K562 (cell line): Measurements from ENCODE around the gene ABHD16B. TPM values are rescaled to one million over a fixed set of nuclear protein-coding genes. Genes with fewer than 3 reads are reported as not detected.

Experiments used
- CC2D1A ChIP-seq: fragments of 450-650 bp; IDR thresholded peaks from 2 replicates; pipeline ENCODE4 v1.6.1; 2017; ENCODE audit warnings: mild to moderate bottlenecking
- CREM ChIP-seq: IDR thresholded peaks from 2 replicates; pipeline ENCODE4 v1.6.1; 2014; ENCODE audit warnings: antibody characterized with exemption, low read depth
- EHMT2 ChIP-seq: fragments of 450-650 bp; IDR thresholded peaks from 2 replicates; pipeline ENCODE4 v1.6.1; 2018; ENCODE audit warnings: antibody characterized with exemption
- ELF2 ChIP-seq: fragments of 250-450 bp; sonication (Bioruptor Pico); IDR thresholded peaks from 2 replicates; pipeline ENCODE4 v1.5.0; 2021; ENCODE audit warnings: mild to moderate bottlenecking
- ETV1 ChIP-seq: fragments of 450-650 bp; conservative IDR thresholded peaks from 2 replicates; pipeline ENCODE4 v1.6.1; 2016; ENCODE audit warnings: missing genetic modification characterization, control low read depth, low read depth, missing compliant biosample characterization
- KLF16 ChIP-seq: IDR thresholded peaks from 2 replicates; pipeline ENCODE4 v1.6.1; 2016; ENCODE audit warnings: antibody characterized with exemption
- RFX1 ChIP-seq: fragments of 450-650 bp; IDR thresholded peaks from 2 replicates; pipeline ENCODE4 v1.6.1; 2016; ENCODE audit warnings: mild to moderate bottlenecking, moderate library complexity
- STAG1 ChIP-seq: sonication (generic); formaldehyde crosslinking; IDR thresholded peaks from 2 replicates; pipeline ENCODE4 v1.5.0; 2020; ENCODE audit warnings: missing genetic modification reagents, borderline replicate concordance
- polyA plus RNA-seq, 8 experiments: library from polyadenylated mRNA; depleted of rRNA in 4 of 8; stranded (reverse) in 5 of 8; unstranded in 3 of 8; fragments of >200 nt; fragmentation: Nextera tagmentation in 2 of 8; fragmentation: Illumina TruSeq in 1 of 8; extraction: Ambion mirVana in 2 of 8; extraction: Trizol in 1 of 8; gene quantifications; 2 replicates each; pipeline versions ENCODE4 v1.2.1 to v1.2.3, GENCODE V29; 2011 to 2014; ENCODE audit warnings: inconsistent platforms in 1 of 8, missing spikeins in 1 of 8
- total RNA-seq, 7 experiments: library from RNA; depleted of rRNA in 6 of 7; stranded (reverse); fragments of >200 nt in 6 of 7; fragmentation: Illumina TruSeq in 2 of 7; extraction: Trizol in 2 of 7; gene quantifications; 2 replicates each; pipeline versions ENCODE4 v1.2.1 to v1.2.3, GENCODE V29; 2011 to 2021; ENCODE audit warnings: low replicate concordance in 1 of 7
- TF ChIP-seq, protein P1 (sequence below): fragments of 450-650 bp; formaldehyde crosslinking; IDR thresholded peaks from 2 replicates; pipeline ENCODE4 v1.4.0; 2020; ENCODE audit warnings: mild to moderate bottlenecking, moderate library complexity
- TF ChIP-seq, protein P2 (sequence below): sonication (generic); formaldehyde crosslinking; IDR thresholded peaks from 2 replicates; pipeline ENCODE4 v1.8.0; 2022; ENCODE audit warnings: missing genetic modification reagents, mild to moderate bottlenecking, moderate library complexity, borderline replicate concordance
- TF ChIP-seq, protein P3 (sequence below), 3 experiments: fragments of 200-800 bp in 1 of 3; fragments of 250-450 bp in 1 of 3; fragments of 450-650 bp in 1 of 3; sonication (Bioruptor Pico) in 1 of 3; sonication (Bioruptor generic) in 1 of 3; formaldehyde crosslinking in 1 of 3; IDR thresholded peaks; 2 replicates each; pipeline versions ENCODE4 v1.6.1 to v1.8.0; 2016 to 2022; ENCODE audit warnings: mild to moderate bottlenecking in 2 of 3, missing genetic modification characterization in 2 of 3, missing compliant biosample characterization in 1 of 3, moderate library complexity in 1 of 3
- TF ChIP-seq, protein P4 (sequence below): fragments of 250-450 bp; sonication (Bioruptor Pico); IDR thresholded peaks from 2 replicates; pipeline ENCODE4 v1.4.0; 2020; ENCODE audit warnings: borderline replicate concordance
- TF ChIP-seq, protein P5 (sequence below): fragments of 250-450 bp; sonication (Bioruptor Pico); IDR thresholded peaks from 2 replicates; pipeline ENCODE4 v1.8.0; 2022; ENCODE audit warnings: moderate library complexity, mild to moderate bottlenecking, inconsistent platforms

Gene ABHD16B
- total and polyA plus RNA-seq, 9 of the 15 experiments (the other 6 are each of a cell fraction or from before 2014, with no cell fraction given), result not detected

DNA sequence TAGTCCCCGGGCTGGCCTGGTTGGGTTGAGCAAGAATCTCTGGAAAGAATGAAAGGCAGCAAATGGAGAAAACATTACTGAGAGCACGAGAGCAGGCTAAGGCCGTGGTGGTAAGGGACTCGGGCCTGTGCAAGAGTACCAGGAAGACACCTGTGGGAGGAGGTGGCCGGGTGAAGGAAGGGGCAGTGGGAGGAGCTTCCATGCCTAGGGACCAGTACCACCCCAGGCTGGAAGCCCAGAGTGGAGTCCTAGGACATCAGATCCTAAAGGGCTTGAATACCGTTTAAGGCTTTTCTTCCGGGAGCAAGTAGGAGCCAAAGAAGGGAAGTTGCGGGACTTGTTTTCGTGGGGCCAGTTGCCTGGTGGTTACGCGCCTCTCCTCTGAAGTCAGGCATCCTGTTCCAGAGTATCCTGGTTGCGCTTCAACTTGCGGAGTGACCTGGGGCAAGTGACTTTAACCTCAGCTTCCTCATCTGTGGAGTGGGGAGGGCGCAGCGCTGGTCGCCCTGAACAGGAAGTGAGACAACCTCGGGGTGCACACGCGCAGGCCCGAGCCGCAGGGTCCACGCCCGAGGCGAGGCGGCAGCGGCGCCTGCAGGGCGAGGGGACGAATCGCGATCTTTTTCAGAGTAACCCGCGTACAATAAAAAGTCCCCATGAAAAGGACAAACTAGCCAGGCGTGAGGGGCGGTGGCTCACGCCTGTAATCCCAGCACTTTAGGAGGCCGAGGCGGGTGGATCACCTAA is 2.7 kb downstream of the ABHD16B start (continued):
- peak; percentile 80; the same call in 1 of the 2 replicates for TF ChIP-seq STAG1 (CRISPR knock-in tag)
- TF ChIP-seq, protein P1, sequence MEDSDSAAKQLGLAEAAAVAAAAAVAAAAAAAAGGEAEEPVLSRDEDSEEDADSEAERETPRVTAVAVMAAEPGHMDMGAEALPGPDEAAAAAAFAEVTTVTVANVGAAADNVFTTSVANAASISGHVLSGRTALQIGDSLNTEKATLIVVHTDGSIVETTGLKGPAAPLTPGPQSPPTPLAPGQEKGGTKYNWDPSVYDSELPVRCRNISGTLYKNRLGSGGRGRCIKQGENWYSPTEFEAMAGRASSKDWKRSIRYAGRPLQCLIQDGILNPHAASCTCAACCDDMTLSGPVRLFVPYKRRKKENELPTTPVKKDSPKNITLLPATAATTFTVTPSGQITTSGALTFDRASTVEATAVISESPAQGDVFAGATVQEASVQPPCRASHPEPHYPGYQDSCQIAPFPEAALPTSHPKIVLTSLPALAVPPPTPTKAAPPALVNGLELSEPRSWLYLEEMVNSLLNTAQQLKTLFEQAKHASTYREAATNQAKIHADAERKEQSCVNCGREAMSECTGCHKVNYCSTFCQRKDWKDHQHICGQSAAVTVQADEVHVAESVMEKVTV (CRISPR knock-in tag), result peak; percentile 97
- TF ChIP-seq, protein P2, sequence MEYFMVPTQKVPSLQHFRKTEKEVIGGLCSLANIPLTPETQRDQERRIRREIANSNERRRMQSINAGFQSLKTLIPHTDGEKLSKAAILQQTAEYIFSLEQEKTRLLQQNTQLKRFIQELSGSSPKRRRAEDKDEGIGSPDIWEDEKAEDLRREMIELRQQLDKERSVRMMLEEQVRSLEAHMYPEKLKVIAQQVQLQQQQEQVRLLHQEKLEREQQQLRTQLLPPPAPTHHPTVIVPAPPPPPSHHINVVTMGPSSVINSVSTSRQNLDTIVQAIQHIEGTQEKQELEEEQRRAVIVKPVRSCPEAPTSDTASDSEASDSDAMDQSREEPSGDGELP (CRISPR knock-in tag), result peak; percentile 76; the same call in 1 of the 2 replicates
- TF ChIP-seq, protein P3, sequence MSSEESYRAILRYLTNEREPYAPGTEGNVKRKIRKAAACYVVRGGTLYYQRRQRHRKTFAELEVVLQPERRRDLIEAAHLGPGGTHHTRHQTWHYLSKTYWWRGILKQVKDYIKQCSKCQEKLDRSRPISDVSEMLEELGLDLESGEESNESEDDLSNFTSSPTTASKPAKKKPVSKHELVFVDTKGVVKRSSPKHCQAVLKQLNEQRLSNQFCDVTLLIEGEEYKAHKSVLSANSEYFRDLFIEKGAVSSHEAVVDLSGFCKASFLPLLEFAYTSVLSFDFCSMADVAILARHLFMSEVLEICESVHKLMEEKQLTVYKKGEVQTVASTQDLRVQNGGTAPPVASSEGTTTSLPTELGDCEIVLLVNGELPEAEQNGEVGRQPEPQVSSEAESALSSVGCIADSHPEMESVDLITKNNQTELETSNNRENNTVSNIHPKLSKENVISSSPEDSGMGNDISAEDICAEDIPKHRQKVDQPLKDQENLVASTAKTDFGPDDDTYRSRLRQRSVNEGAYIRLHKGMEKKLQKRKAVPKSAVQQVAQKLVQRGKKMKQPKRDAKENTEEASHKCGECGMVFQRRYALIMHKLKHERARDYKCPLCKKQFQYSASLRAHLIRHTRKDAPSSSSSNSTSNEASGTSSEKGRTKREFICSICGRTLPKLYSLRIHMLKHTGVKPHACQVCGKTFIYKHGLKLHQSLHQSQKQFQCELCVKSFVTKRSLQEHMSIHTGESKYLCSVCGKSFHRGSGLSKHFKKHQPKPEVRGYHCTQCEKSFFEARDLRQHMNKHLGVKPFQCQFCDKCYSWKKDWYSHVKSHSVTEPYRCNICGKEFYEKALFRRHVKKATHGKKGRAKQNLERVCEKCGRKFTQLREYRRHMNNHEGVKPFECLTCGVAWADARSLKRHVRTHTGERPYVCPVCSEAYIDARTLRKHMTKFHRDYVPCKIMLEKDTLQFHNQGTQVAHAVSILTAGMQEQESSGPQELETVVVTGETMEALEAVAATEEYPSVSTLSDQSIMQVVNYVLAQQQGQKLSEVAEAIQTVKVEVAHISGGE (CRISPR knock-in tag; IDR thresholded peaks at IDR 0.05), result peak in 1 of 3 experiments; percentile 35; a peak in 1 of 6 replicates
- TF ChIP-seq, protein P4, sequence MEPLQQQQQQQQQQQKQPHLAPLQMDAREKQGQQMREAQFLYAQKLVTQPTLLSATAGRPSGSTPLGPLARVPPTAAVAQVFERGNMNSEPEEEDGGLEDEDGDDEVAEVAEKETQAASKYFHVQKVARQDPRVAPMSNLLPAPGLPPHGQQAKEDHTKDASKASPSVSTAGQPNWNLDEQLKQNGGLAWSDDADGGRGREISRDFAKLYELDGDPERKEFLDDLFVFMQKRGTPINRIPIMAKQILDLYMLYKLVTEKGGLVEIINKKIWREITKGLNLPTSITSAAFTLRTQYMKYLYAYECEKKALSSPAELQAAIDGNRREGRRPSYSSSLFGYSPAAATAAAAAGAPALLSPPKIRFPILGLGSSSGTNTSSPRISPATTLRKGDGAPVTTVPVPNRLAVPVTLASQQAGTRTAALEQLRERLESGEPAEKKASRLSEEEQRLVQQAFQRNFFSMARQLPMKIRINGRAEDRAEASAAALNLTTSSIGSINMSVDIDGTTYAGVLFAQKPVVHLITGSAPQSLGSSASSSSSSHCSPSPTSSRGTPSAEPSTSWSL, result 0 out of 2 replicates have a peak, but pooled peaks have one; percentile 61
- TF ChIP-seq ELF2 (CRISPR knock-in tag), result peak; percentile 83
- peak; percentile 91 for TF ChIP-seq ETV1 (tag)
- TF ChIP-seq, protein P5, sequence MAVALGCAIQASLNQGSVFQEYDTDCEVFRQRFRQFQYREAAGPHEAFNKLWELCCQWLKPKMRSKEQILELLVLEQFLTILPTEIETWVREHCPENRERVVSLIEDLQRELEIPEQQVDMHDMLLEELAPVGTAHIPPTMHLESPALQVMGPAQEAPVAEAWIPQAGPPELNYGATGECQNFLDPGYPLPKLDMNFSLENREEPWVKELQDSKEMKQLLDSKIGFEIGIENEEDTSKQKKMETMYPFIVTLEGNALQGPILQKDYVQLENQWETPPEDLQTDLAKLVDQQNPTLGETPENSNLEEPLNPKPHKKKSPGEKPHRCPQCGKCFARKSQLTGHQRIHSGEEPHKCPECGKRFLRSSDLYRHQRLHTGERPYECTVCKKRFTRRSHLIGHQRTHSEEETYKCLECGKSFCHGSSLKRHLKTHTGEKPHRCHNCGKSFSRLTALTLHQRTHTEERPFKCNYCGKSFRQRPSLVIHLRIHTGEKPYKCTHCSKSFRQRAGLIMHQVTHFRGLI (CRISPR knock-in tag), result no peak
- TF ChIP-seq RFX1, result no peak
- TF ChIP-seq EHMT2, result no peak
- 0 out of 2 replicates have a peak, but pooled peaks have one; percentile 44 for TF ChIP-seq KLF16
- 0 out of 2 replicates have a peak, but pooled peaks have one; percentile 21 for TF ChIP-seq CC2D1A
- TF ChIP-seq CREM, result peak; percentile 73
- TF ChIP-seq, all 486 proteins: peak for 98
